ENCODE measurements around the gene SLC46A3.

The SLC46A3 gene

GRCh38 chr13:28743020-28743419 is 24.2 kb upstream of the SLC46A3 start:
- TF ChIP-seq CTCF (IDR thresholded peaks at IDR 0.05) = no peak

GRCh38 chr13:28741084-28741491 is 22.3 kb upstream of the SLC46A3 start:
- no peak for TF ChIP-seq CTCF (IDR thresholded peaks at IDR 0.05)

- TF ChIP-seq CTCF (IDR thresholded peaks at IDR 0.05) = no peak
These were observed 20.6 kb upstream of the SLC46A3 start for GRCh38 chr13:28739376-28739775.

- no peak for TF ChIP-seq CTCF (IDR thresholded peaks at IDR 0.05)
These were observed 16.8 kb upstream of the SLC46A3 start for GRCh38 chr13:28735481-28736029.

GRCh38 chr13:28734906-28735305 is 16.1 kb upstream of the SLC46A3 start:
- TF ChIP-seq CTCF (IDR thresholded peaks at IDR 0.05) = no peak

- TF ChIP-seq CTCF (IDR thresholded peaks at IDR 0.05) = no peak
These were observed 12.0 kb upstream of the SLC46A3 start for GRCh38 chr13:28730762-28731161.

GRCh38 chr13:28729541-28729940 is 10.8 kb upstream of the SLC46A3 start:
- TF ChIP-seq CTCF (IDR thresholded peaks at IDR 0.05) = no peak

- no peak for TF ChIP-seq CTCF (IDR thresholded peaks at IDR 0.05)
These were observed 9.9 kb upstream of the SLC46A3 start for GRCh38 chr13:28728642-28729041.
